A549 treated with ZK216348 at 1 μM for 4 hours (cell line): ENCODE results near the gene UBIAD1. TPM values are rescaled to one million over a fixed set of nuclear protein-coding genes. Genes with fewer than 3 reads are reported as not detected.

Source experiments
- total RNA-seq: library from RNA; stranded (reverse); fragments of 200-300 nt; extraction: Qiagen RNA extraction; gene quantifications from 5 replicates; pipeline ENCODE4 v1.2.3, GENCODE V29; 2022; ENCODE audit warnings: low read depth

Gene UBIAD1
- total RNA-seq, result 13.2 to 17.4 TPM (median 15.9 TPM) in 5 replicates

GRCh38 chr1:11272832-11273594, at the start of gene UBIAD1:
Gene UBIAD1 (plus strand): TSS chr1:11273198. CDS start chr1:11273532, 334 bp downstream.

GRCh38 chr1:11262171-11263049, 10.6 kb upstream of the UBIAD1 start, which contains the start of gene MTOR:
Gene MTOR (minus strand): TSS chr1:11262551. CDS start chr1:11259409, 3,142 bp downstream.

Other genes starting within 250 kb of the UBIAD1 start
- 0.12 to 0.85 TPM (median 0.33 TPM) in 3 of 5 replicates, not detected in the others for gene MASP2, start 226.0 kb upstream of the UBIAD1 start, total RNA-seq
- gene SRM, start 213.2 kb upstream of the UBIAD1 start, total RNA-seq, result 102 to 210 TPM (median 208 TPM) in 5 replicates
- 36.9 to 41.7 TPM (median 38.6 TPM) in 5 replicates for gene EXOSC10, start 173.3 kb upstream of the UBIAD1 start, total RNA-seq
- gene ANGPTL7, start 83.8 kb upstream of the UBIAD1 start, total RNA-seq, result not detected in 5 replicates
- gene MTOR, start 10.6 kb upstream of the UBIAD1 start, total RNA-seq, result 12.4 to 16.1 TPM (median 14.7 TPM) in 5 replicates
- 0.15 to 0.44 TPM (median 0.37 TPM) in 4 of 5 replicates, not detected in the other for gene DISP3, start 206.0 kb downstream of the UBIAD1 start, total RNA-seq